Spleen (tissue), 7 donors: ENCODE results near the gene C4orf50.

Experiments used
- CTCF ChIP-seq, 11 experiments: fragments of 200-600 bp in 7 of 11; fragments of 450-650 bp in 4 of 11; sonication (generic) in 4 of 11; IDR thresholded peaks in 8 of 11; conservative IDR thresholded peaks in 3 of 11; 1 replicate in 7 of 11; 2 replicates in 4 of 11; pipeline versions ENCODE4 v1.4.0 to v1.8.0; 2016 to 2021; ENCODE audit warnings: antibody characterized with exemption in 11 of 11, inconsistent platforms in 4 of 11, mild to moderate bottlenecking in 1 of 11
- POLR2A ChIP-seq, 3 donors: fragments of 450-650 bp; IDR thresholded peaks; one replicate each; pipeline ENCODE4 v1.5.1; 2017; ENCODE audit warnings: antibody characterized with exemption in 3 of 3, mild to moderate bottlenecking in 1 of 3
- POLR2AphosphoS5 ChIP-seq, 3 donors: sonication (generic); formaldehyde crosslinking; IDR thresholded peaks; one replicate each; pipeline ENCODE4 v1.5.1; 2017; ENCODE audit warnings: antibody characterized with exemption in 3 of 3
- donor health status: DM: no; HTN: no; CAD: no; lungs with moderate emphysema.
- donor health status: DM: no; HTN: no; CAD: no.
- donor health status: DM: no; HTN: no; CAD: no.

GRCh38 chr4:6050551-6050950, 32.3 kb upstream of the C4orf50 start:
- TF ChIP-seq CTCF (IDR thresholded peaks at IDR 0.05 in 8 of 11, conservative IDR thresholded peaks at IDR 0.05 in 3 of 11): no peak
- no peak for TF ChIP-seq POLR2A (IDR thresholded peaks at IDR 0.05)
- TF ChIP-seq POLR2AphosphoS5 (IDR thresholded peaks at IDR 0.05): no peak
